RWPE2 (cell line): ENCODE measurements around the gene GALE.

Experiments
- ATAC-seq: fragments of 200-7000 bp; cut with Tn5 transposase; 3 replicates; pipeline ENCODE4 v1.9.1; 2021; ENCODE audit warnings: low read depth
- DNase-seq: peaks from one replicate; pipeline ENCODE4 v3.0.0-alpha.2; 2020; ENCODE audit warnings: low spot score
- H3K27ac ChIP-seq: fragments of 450-650 bp; 2 replicates; pipeline ENCODE4 v1.5.1; 2017; ENCODE audit warnings: mild to moderate bottlenecking; ENCODE audit not compliant: poor library complexity, severe bottlenecking
- H3K27me3 ChIP-seq: fragments of 250-450 bp; sonication (Bioruptor Pico); 2 replicates; pipeline ENCODE4 v1.5.1; 2021; ENCODE audit warnings: mild to moderate bottlenecking, moderate library complexity; ENCODE audit not compliant: insufficient read depth, poor library complexity, severe bottlenecking
- H3K36me3 ChIP-seq: fragments of 250-450 bp; sonication (Bioruptor Pico); 2 replicates; pipeline ENCODE4 v1.5.1; 2020; ENCODE audit warnings: low read depth, mild to moderate bottlenecking, moderate library complexity
- H3K4me1 ChIP-seq: fragments of 250-450 bp; sonication (Bioruptor Pico); 2 replicates; pipeline ENCODE4 v1.5.1; 2021; ENCODE audit warnings: mild to moderate bottlenecking, moderate library complexity; ENCODE audit not compliant: insufficient read depth, poor library complexity, severe bottlenecking
- H3K4me3 ChIP-seq: fragments of 250-450 bp; sonication (Bioruptor Pico); 2 replicates; pipeline ENCODE4 v1.5.1; 2021; ENCODE audit warnings: mild to moderate bottlenecking, moderate library complexity; ENCODE audit not compliant: severe bottlenecking
- H3K9me3 ChIP-seq: fragments of 250-450 bp; sonication (Bioruptor Pico); 2 replicates; pipeline ENCODE4 v1.5.1; 2021; ENCODE audit warnings: mild to moderate bottlenecking, moderate library complexity; ENCODE audit not compliant: severe bottlenecking
- CTCF ChIP-seq: fragments of 450-650 bp; IDR thresholded peaks from one replicate; pipeline ENCODE4 v1.5.1; 2017; ENCODE audit warnings: mild to moderate bottlenecking, moderate library complexity; ENCODE audit not compliant: poor library complexity, severe bottlenecking

The GALE gene

GRCh38 chr1:23772049-23772853 is 28.3 kb downstream of the GALE start:
- Histone ChIP-seq H3K36me3 (peaks cover 30% of the 10 kb centered on the region), H3K4me3 (no peak overlapping the region), H3K9me3 (no peaks in the 10 kb centered on the region), H3K27ac (no peak overlapping the region), H3K4me1 (peaks cover 2% of the 10 kb centered on the region), H3K27me3 (no peaks in the 10 kb centered on the region)
- ATAC-seq = peak; percentile 94
- DNase-seq = peak; percentile 77
- peak; percentile 96 for TF ChIP-seq CTCF

GRCh38 chr1:23768733-23769132 is 31.8 kb downstream of the GALE start:
- TF ChIP-seq CTCF = no peak
- ATAC-seq (no peak), DNase-seq (no peak)
- H3K4me1 ChIP-seq = no peaks in the 10 kb centered on the region
- no peaks in the 10 kb centered on the region for H3K9me3 ChIP-seq
- H3K36me3 ChIP-seq = peaks cover 47% of the 10 kb centered on the region
- H3K27ac ChIP-seq = no peak overlapping the region
- H3K27me3 ChIP-seq = no peaks in the 10 kb centered on the region
- H3K4me3 ChIP-seq = no peak overlapping the region

- H3K27ac ChIP-seq = no peak overlapping the region
- ATAC-seq (no peak), DNase-seq (no peak)
- peaks cover 68% of the 10 kb centered on the region for H3K36me3 ChIP-seq
- no peak overlapping the region for H3K4me3 ChIP-seq
- no peaks in the 10 kb centered on the region for H3K9me3 ChIP-seq
- TF ChIP-seq CTCF = no peak
- H3K4me1 ChIP-seq = no peaks in the 10 kb centered on the region
- H3K27me3 ChIP-seq = no peaks in the 10 kb centered on the region
These were observed 37.4 kb downstream of the GALE start for GRCh38 chr1:23763041-23763577.

DNA sequence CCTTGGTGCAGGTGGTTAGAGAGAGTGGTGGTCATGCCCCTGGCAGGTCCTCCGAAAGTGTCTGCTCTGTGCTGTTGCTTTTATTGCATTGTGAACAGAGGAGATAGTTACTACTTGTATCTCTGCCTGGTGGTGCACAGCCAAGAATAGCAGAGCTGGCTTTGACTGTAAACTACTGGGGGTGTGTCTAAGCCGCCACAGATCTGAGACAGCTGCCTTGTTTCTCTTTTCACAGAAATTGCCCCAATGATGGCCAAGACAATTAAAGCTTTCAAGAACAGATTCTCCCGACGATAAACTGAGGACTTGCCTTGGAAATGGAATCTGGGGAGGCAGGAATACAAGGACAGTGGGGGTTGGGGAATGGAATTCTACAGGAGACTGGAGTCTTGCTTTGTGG is 41.3 kb downstream of the GALE start:
- ATAC-seq = no peak
- Histone ChIP-seq H3K36me3 (peaks cover 85% of the 10 kb centered on the region), H3K27me3 (no peaks in the 10 kb centered on the region), H3K4me3 (no peak overlapping the region), H3K4me1 (no peaks in the 10 kb centered on the region), H3K9me3 (no peaks in the 10 kb centered on the region), H3K27ac (no peak overlapping the region)
- no peak for DNase-seq
- TF ChIP-seq CTCF = no peak

- peaks cover 89% of the 10 kb centered on the region for H3K36me3 ChIP-seq
- no peak for TF ChIP-seq CTCF
- H3K9me3 ChIP-seq = no peaks in the 10 kb centered on the region
- no peak overlapping the region for H3K4me3 ChIP-seq
- ATAC-seq = no peak
- H3K27me3 ChIP-seq = no peaks in the 10 kb centered on the region
- no peak for DNase-seq
- no peaks in the 10 kb centered on the region for H3K4me1 ChIP-seq
- H3K27ac ChIP-seq = no peak overlapping the region
These were observed 42.7 kb downstream of the GALE start for GRCh38 chr1:23757812-23758211.
